Smooth muscle cell (in vitro differentiated cells): ENCODE measurements around the gene RIMBP2. TPM values are rescaled to one million over a fixed set of nuclear protein-coding genes. Genes with fewer than 3 reads are reported as not detected.
A peak's percentile ranks its signal among the peaks of the same experiment; 100 is the strongest.

Experiments used
- DNase-seq: peaks from one replicate; lab custom pipeline; 2025; ENCODE audit not compliant: unreplicated experiment; lab: John Stamatoyannopoulos, UW
- H2AFZ ChIP-seq: fragments of 200-600 bp; sonication (generic); 2 replicates; pipeline ENCODE4 v1.6.0; 2016; ENCODE audit warnings: antibody characterized with exemption, low read depth, mild to moderate bottlenecking
- H3F3A ChIP-seq: fragments of 200-600 bp; sonication (generic); 2 replicates; pipeline ENCODE4 v1.6.0; 2017; ENCODE audit warnings: antibody characterized with exemption, low read depth
- H3K27ac ChIP-seq: fragments of 200-600 bp; sonication (generic); 2 replicates; pipeline ENCODE4 v1.5.1; 2016; ENCODE audit warnings: low read depth, mild to moderate bottlenecking
- H3K27me3 ChIP-seq: fragments of 200-600 bp; sonication (generic); 2 replicates; pipeline ENCODE4 v1.6.1; 2016; ENCODE audit warnings: low read depth, mild to moderate bottlenecking
- H3K36me3 ChIP-seq: fragments of 200-600 bp; sonication (generic); 2 replicates; pipeline ENCODE4 v1.5.1; 2016; ENCODE audit warnings: low read depth
- H3K4me1 ChIP-seq: fragments of 200-600 bp; sonication (generic); 2 replicates; pipeline ENCODE4 v1.5.1; 2016; ENCODE audit warnings: low read depth
- H3K4me2 ChIP-seq: fragments of 200-600 bp; sonication (generic); 2 replicates; pipeline ENCODE4 v1.6.0; 2016; ENCODE audit warnings: mild to moderate bottlenecking
- H3K4me3 ChIP-seq: fragments of 200-600 bp; sonication (generic); 2 replicates; pipeline ENCODE4 v1.5.1; 2016; ENCODE audit warnings: mild to moderate bottlenecking
- H3K79me2 ChIP-seq: fragments of 200-600 bp; sonication (generic); 2 replicates; pipeline ENCODE4 v1.6.0; 2016; ENCODE audit warnings: low read depth, mild to moderate bottlenecking
- H3K9ac ChIP-seq: fragments of 200-600 bp; sonication (generic); 2 replicates; pipeline ENCODE4 v1.6.0; 2016; ENCODE audit warnings: low read depth
- H3K9me3 ChIP-seq: fragments of 200-600 bp; sonication (generic); replicated peaks from 2 replicates; pipeline ENCODE4 v1.5.1; 2016; ENCODE audit warnings: low read depth
- H4K20me1 ChIP-seq: fragments of 200-600 bp; sonication (generic); 2 replicates; pipeline ENCODE4 v1.6.0; 2016; ENCODE audit warnings: low read depth
- CTCF ChIP-seq: fragments of 200-600 bp; sonication (generic); IDR thresholded peaks from 2 replicates; pipeline ENCODE4 v1.5.1; 2017; ENCODE audit warnings: borderline replicate concordance, mild to moderate bottlenecking, antibody characterized with exemption; ENCODE audit not compliant: insufficient read depth, poor library complexity, severe bottlenecking
- WGBS: methylation state at CpG from one replicate; pipeline ENCODE4 v1.1.7; 2016; ENCODE audit warnings: low lambda C conversion rate; 5-methylcytosine and 5-hydroxymethylcytosine counted together
- polyA plus RNA-seq: library from polyadenylated mRNA; unstranded; fragments of >200 nt; fragmentation: Nextera tagmentation; extraction: Ambion mirVana; gene quantifications from 2 replicates; pipeline ENCODE4 v1.2.1, GENCODE V29; 2016
- total RNA-seq: library from RNA; depleted of rRNA; stranded (reverse); fragments of >200 nt; gene quantifications from 2 replicates; pipeline ENCODE4 v1.2.3, GENCODE V29; 2014

RIMBP2 gene
- total and polyA plus RNA-seq, 2 experiments from 2014 or later = 2.3 TPM; not detected in 1

- Histone ChIP-seq H3K79me2 (no peaks in the 10 kb centered on the region), H3K4me3 (no peak overlapping the region), H4K20me1 (no peaks in the 10 kb centered on the region), H3K9ac (no peak overlapping the region), H3K4me1 (no peaks in the 10 kb centered on the region), H3F3A (no peaks in the 10 kb centered on the region), H3K36me3 (no peaks in the 10 kb centered on the region), H3K4me2 (no peak overlapping the region), H2AFZ (no peak overlapping the region), H3K27me3 (peaks cover 9% of the 10 kb centered on the region), H3K27ac (no peak overlapping the region), H3K9me3 (no peaks in the 10 kb centered on the region)
- no peak for TF ChIP-seq CTCF
- no peak for DNase-seq
- WGBS = 94% methylated on average over 18 of the region's 18 CpGs
Measured at GRCh38 chr12:130413909-130414308, 302.2 kb downstream of the RIMBP2 start.

GRCh38 chr12:130412384-130412783 lies 303.7 kb downstream of the RIMBP2 start:
- Histone ChIP-seq H3K79me2 (no peaks in the 10 kb centered on the region), H4K20me1 (no peaks in the 10 kb centered on the region), H3K4me1 (no peaks in the 10 kb centered on the region), H3K27me3 (peaks cover 7% of the 10 kb centered on the region), H3K4me2 (no peak overlapping the region), H3K9me3 (no peaks in the 10 kb centered on the region), H3F3A (no peaks in the 10 kb centered on the region), H3K27ac (no peak overlapping the region), H3K4me3 (no peak overlapping the region), H2AFZ (no peak overlapping the region), H3K36me3 (no peaks in the 10 kb centered on the region), H3K9ac (no peak overlapping the region)
- TF ChIP-seq CTCF = no peak
- no peak for DNase-seq
- WGBS = 85% methylated on average over 8 of the region's 8 CpGs

GRCh38 chr12:130405332-130405731 lies 310.8 kb downstream of the RIMBP2 start:
- Histone ChIP-seq H3K9ac (no peak overlapping the region), H3K27ac (no peak overlapping the region), H2AFZ (no peak overlapping the region), H4K20me1 (no peaks in the 10 kb centered on the region), H3K9me3 (no peaks in the 10 kb centered on the region), H3K4me2 (no peak overlapping the region), H3K36me3 (no peaks in the 10 kb centered on the region), H3K4me3 (no peak overlapping the region), H3F3A (no peaks in the 10 kb centered on the region), H3K79me2 (no peaks in the 10 kb centered on the region), H3K27me3 (no peaks in the 10 kb centered on the region), H3K4me1 (no peaks in the 10 kb centered on the region)
- TF ChIP-seq CTCF = no peak
- 62% methylated on average over 7 of the region's 7 CpGs for WGBS
- no peak for DNase-seq

DNA sequence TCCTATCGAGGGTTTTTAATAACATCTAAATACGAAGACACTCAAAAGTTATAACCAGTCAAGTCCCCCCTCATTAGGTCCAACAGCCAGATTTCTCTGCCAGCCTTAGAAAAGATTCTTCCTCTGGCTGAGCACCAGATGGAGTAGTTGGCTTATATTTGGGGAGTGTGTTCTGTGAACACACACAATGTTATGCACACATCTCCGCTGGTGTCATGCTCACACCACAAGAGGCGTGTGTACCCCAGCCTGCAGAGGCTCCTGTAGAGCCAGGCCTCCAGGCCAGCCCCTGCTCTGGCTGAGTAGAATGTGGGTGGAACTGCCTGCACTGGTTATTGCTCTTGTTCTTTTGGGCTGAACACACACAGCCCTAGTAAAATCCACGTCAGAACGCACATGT lies 314.4 kb downstream of the RIMBP2 start:
- H3K9me3 ChIP-seq = no peaks in the 10 kb centered on the region
- no peak overlapping the region for H3K27ac ChIP-seq
- H4K20me1 ChIP-seq = no peaks in the 10 kb centered on the region
- DNase-seq = no peak
- H3K79me2 ChIP-seq = no peaks in the 10 kb centered on the region
- no peak overlapping the region for H2AFZ ChIP-seq
- no peak overlapping the region for H3K4me3 ChIP-seq
- TF ChIP-seq CTCF = peak; percentile 15
- H3K36me3 ChIP-seq = no peaks in the 10 kb centered on the region
- H3K27me3 ChIP-seq = no peaks in the 10 kb centered on the region
- H3K9ac ChIP-seq = no peak overlapping the region
- H3K4me2 ChIP-seq = no peak overlapping the region
- WGBS = 78% methylated on average over 6 of the region's 6 CpGs
- H3F3A ChIP-seq = no peaks in the 10 kb centered on the region
- H3K4me1 ChIP-seq = no peaks in the 10 kb centered on the region
